ENCODE measurements around the gene ANXA1. TPM values are rescaled to one million over a fixed set of nuclear protein-coding genes. Genes with fewer than 3 reads are reported as not detected.

Gene ANXA1
- total RNA-seq, 4 donors from 2014 or later = 236 to 442 (median 247) TPM

DNA sequence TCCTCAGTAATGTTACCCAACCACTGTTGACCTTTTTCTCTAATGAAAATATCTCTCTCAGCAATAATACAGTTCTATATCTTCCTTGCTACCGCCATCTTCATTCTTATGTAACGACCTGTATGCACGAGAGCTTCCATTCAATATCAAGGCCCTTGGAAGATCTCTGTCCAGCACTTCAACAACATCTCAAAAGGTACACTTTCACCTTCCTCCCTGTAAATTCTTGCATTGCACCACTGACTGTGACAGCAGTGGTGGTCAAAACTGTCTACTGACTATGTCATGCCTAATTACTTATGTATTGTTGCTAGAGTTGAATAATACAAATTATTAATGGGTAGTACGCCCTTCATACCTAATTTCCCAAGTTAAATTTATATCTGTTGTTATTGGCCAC, 53.3 kb downstream of the ANXA1 start:
- H3K27me3 ChIP-seq = no peaks in the 10 kb centered on the region
- no peaks in the 10 kb centered on the region for H3K36me3 ChIP-seq
- H3K27ac ChIP-seq = no peak overlapping the region
- 67% methylated on average over 4 of the region's 4 CpGs for WGBS, 2 donors
- no peaks in the 10 kb centered on the region for H3K4me1 ChIP-seq
- H3K9me3 ChIP-seq = no peaks in the 10 kb centered on the region
- intact Hi-C loops (cut with DNase I) = no loop called here
- no peak overlapping the region for H3K4me3 ChIP-seq (replicated peaks in 1 of 3)
- no peak for DNase-seq
- TF ChIP-seq, protein P1, sequence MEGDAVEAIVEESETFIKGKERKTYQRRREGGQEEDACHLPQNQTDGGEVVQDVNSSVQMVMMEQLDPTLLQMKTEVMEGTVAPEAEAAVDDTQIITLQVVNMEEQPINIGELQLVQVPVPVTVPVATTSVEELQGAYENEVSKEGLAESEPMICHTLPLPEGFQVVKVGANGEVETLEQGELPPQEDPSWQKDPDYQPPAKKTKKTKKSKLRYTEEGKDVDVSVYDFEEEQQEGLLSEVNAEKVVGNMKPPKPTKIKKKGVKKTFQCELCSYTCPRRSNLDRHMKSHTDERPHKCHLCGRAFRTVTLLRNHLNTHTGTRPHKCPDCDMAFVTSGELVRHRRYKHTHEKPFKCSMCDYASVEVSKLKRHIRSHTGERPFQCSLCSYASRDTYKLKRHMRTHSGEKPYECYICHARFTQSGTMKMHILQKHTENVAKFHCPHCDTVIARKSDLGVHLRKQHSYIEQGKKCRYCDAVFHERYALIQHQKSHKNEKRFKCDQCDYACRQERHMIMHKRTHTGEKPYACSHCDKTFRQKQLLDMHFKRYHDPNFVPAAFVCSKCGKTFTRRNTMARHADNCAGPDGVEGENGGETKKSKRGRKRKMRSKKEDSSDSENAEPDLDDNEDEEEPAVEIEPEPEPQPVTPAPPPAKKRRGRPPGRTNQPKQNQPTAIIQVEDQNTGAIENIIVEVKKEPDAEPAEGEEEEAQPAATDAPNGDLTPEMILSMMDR (IDR thresholded peaks at IDR 0.05) = no peak
- no peak for TF ChIP-seq POLR2A (IDR thresholded peaks at IDR 0.05)

DNA sequence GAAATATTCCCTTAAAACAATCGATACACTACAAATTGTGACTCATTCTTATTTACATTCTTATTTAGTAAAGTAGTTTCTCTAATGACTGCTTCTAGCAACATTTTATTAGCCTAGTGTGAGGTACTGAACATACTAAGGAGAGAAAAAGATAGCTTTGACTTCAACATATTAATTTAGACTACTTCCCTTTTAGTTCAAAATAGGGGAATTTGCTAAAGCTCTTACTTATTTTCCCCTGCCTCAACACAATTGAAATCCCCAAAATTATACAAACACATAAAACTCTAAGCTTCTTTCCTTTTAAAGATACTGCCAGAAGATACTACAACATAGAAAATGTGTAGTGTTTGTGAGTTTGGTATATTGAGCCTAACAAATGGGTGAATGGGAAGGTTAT, 55.2 kb downstream of the ANXA1 start:
- TF ChIP-seq POLR2A (IDR thresholded peaks at IDR 0.05) = no peak
- TF ChIP-seq, protein P1 (IDR thresholded peaks at IDR 0.05) = no peak
- no peak overlapping the region for H3K4me3 ChIP-seq (replicated peaks in 1 of 3)
- no peaks in the 10 kb centered on the region for H3K9me3 ChIP-seq
- no peak overlapping the region for H3K27ac ChIP-seq
- no peaks in the 10 kb centered on the region for H3K36me3 ChIP-seq
- no peaks in the 10 kb centered on the region for H3K4me1 ChIP-seq
- H3K27me3 ChIP-seq = no peaks in the 10 kb centered on the region
- no peak for DNase-seq
- 95 to 98% methylated on average over 1 of the region's 1 CpG for WGBS, 2 donors
- intact Hi-C loops (cut with DNase I) = no loop called here

DNA sequence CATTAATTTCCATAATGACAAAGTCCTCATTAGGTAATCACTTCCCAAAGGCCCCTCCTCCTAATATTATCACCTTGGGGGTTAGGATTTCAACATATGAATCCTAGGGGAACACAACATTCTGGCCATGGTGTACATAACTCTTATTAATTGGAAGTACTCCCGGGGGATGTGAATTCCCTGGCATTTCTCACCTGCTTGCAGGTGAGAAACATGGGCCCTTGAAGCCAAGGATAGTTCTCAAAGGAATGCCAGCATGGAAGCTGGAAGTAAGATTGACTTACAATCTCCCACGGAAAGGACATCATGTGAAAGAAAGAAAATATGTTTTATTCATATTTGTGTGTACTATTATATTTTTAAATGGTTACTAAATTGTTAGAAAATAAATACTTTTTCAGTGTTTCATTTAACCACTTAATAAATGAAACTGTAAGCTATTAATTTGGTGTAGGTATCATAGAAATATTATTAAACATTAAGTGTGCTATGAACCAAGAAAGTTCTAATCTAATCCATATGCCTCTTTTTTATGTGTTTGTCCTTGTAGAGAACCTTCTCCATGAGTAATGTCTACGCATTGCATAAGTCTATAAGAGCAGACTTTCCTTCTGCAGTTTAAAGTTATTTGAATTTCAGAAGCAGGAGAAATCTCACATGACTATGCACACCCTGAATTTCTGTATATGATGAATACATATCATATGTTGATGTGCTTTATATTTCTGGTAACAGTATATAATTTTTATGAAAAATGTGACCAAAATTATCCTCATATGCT, 59.4 kb downstream of the ANXA1 start:
- Histone ChIP-seq H3K27me3 (no peaks in the 10 kb centered on the region), H3K9me3 (no peaks in the 10 kb centered on the region), H3K27ac (no peak overlapping the region), H3K4me3 (replicated peaks in 1 of 3) (no peak overlapping the region), H3K36me3 (no peaks in the 10 kb centered on the region), H3K4me1 (no peaks in the 10 kb centered on the region)
- no peak for TF ChIP-seq POLR2A (IDR thresholded peaks at IDR 0.05)
- TF ChIP-seq, protein P1 (IDR thresholded peaks at IDR 0.05) = no peak
- intact Hi-C loops (cut with DNase I) = no loop called here
- DNase-seq = no peak
- whole genome bisulfite sequencing, 2 donors = 43 to 50% methylated on average over 3 of the region's 3 CpGs

DNA sequence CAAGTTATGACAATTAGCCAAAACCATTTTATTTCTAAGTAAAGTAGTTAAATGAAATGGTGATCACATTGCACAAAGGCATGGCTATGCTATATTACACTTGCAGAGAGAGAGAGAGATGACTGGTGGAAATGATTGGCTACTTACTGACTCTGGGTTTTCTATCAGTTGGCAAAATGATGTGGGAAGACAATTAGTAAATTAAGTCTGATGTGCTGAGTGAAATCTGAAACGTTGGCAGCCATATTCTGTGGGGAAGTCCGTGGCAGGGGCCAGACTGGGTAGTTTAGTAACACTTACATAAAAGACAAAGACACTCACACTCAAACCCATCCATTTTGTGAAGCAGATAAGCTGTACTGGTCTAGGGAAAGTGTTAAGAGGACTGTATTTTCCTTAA, 61.6 kb downstream of the ANXA1 start:
- Histone ChIP-seq H3K27ac (no peak overlapping the region), H3K4me1 (no peaks in the 10 kb centered on the region), H3K4me3 (replicated peaks in 1 of 3) (no peak overlapping the region), H3K36me3 (no peaks in the 10 kb centered on the region), H3K9me3 (no peaks in the 10 kb centered on the region), H3K27me3 (no peaks in the 10 kb centered on the region)
- no peak for TF ChIP-seq POLR2A (IDR thresholded peaks at IDR 0.05)
- TF ChIP-seq, protein P1 (IDR thresholded peaks at IDR 0.05) = no peak
- DNase-seq = no peak
- intact Hi-C loops (cut with DNase I) = no loop called here
- WGBS, 2 donors = 61 to 63% methylated on average over 2 of the region's 2 CpGs

DNA sequence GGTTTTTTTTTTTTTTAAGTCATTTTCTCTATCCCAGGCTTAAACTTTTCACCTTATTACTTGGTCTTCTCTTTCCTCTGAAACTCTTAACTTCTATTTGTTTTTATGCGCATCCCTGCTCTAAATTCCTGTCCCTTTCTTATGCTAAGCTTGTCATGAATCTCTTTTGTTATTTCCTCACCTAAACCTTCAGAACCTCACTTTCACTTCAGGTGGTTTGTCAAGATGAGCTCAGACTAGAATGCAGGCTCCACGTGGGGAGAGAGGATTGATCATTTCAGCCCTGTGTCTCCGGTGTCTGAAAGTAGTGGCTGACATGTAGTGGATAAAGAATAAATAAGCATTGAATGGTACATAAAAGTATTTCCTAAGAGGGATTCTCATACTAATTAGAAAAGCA, 63.6 kb downstream of the ANXA1 start:
- no peak for DNase-seq
- no peak overlapping the region for H3K27ac ChIP-seq
- no peaks in the 10 kb centered on the region for H3K4me1 ChIP-seq
- H3K27me3 ChIP-seq = no peaks in the 10 kb centered on the region
- intact Hi-C loops (cut with DNase I) = no loop called here
- no peaks in the 10 kb centered on the region for H3K36me3 ChIP-seq
- H3K9me3 ChIP-seq = no peaks in the 10 kb centered on the region
- WGBS, 2 donors = 35 to 49% methylated on average over 3 of the region's 3 CpGs
- no peak overlapping the region for H3K4me3 ChIP-seq (replicated peaks in 1 of 3)
- no peak for TF ChIP-seq POLR2A (IDR thresholded peaks at IDR 0.05)
- TF ChIP-seq, protein P1 (IDR thresholded peaks at IDR 0.05) = no peak
